Rectal smooth muscle tissue (tissue), 1 donor: Measurements from ENCODE around the gene COL27A1.

ENCODE experiments used
- H3K27ac ChIP-seq: one replicate; pipeline ENCODE4 v1.7.0; 2013; ENCODE audit warnings: low read depth, low read length, inconsistent platforms
- H3K27me3 ChIP-seq: one replicate; pipeline ENCODE4 v1.7.0; 2013; ENCODE audit warnings: low read length; ENCODE audit not compliant: control insufficient read depth, insufficient read depth
- H3K36me3 ChIP-seq: one replicate; pipeline ENCODE4 v1.7.0; 2013; ENCODE audit warnings: low read length; ENCODE audit not compliant: control insufficient read depth, insufficient read depth
- H3K4me1 ChIP-seq: one replicate; pipeline ENCODE4 v1.7.0; 2013; ENCODE audit warnings: low read length; ENCODE audit not compliant: control insufficient read depth, insufficient read depth
- H3K4me3 ChIP-seq: one replicate; pipeline ENCODE4 v1.7.0; 2013; ENCODE audit warnings: low read length
- H3K9ac ChIP-seq: one replicate; pipeline ENCODE4 v1.7.0; 2013; ENCODE audit warnings: low read length

COL27A1 gene

GRCh38 chr9:114117996-114118830 is 37.1 kb upstream of the COL27A1 start:
- no peak overlapping the region for H3K9ac ChIP-seq
- no peaks in the 10 kb centered on the region for H3K36me3 ChIP-seq
- H3K4me3 ChIP-seq, result no peak overlapping the region
- no peak overlapping the region for H3K27ac ChIP-seq
- peaks cover 9% of the 10 kb centered on the region for H3K27me3 ChIP-seq
- peaks cover 3% of the 10 kb centered on the region for H3K4me1 ChIP-seq

- H3K9ac ChIP-seq, result no peak overlapping the region
- no peaks in the 10 kb centered on the region for H3K36me3 ChIP-seq
- no peak overlapping the region for H3K4me3 ChIP-seq
- no peaks in the 10 kb centered on the region for H3K4me1 ChIP-seq
- no peak overlapping the region for H3K27ac ChIP-seq
- peaks cover 7% of the 10 kb centered on the region for H3K27me3 ChIP-seq
These were observed 35.8 kb upstream of the COL27A1 start for GRCh38 chr9:114119242-114120191.

- H3K9ac ChIP-seq, result no peak overlapping the region
- H3K4me1 ChIP-seq, result no peaks in the 10 kb centered on the region
- H3K4me3 ChIP-seq, result no peak overlapping the region
- peaks cover 7% of the 10 kb centered on the region for H3K27me3 ChIP-seq
- no peaks in the 10 kb centered on the region for H3K36me3 ChIP-seq
- no peak overlapping the region for H3K27ac ChIP-seq
These were observed 34.9 kb upstream of the COL27A1 start for GRCh38 chr9:114120192-114121014.

GRCh38 chr9:114121227-114122135 is 33.9 kb upstream of the COL27A1 start:
- Histone ChIP-seq H3K36me3 (no peaks in the 10 kb centered on the region), H3K4me1 (no peaks in the 10 kb centered on the region), H3K4me3 (no peak overlapping the region), H3K9ac (no peak overlapping the region), H3K27me3 (peaks cover 7% of the 10 kb centered on the region), H3K27ac (no peak overlapping the region)

- Histone ChIP-seq H3K9ac (no peak overlapping the region), H3K4me3 (no peak overlapping the region), H3K27me3 (peaks cover 7% of the 10 kb centered on the region), H3K4me1 (no peaks in the 10 kb centered on the region), H3K36me3 (no peaks in the 10 kb centered on the region), H3K27ac (no peak overlapping the region)
These were observed 33.0 kb upstream of the COL27A1 start for GRCh38 chr9:114122136-114123027.

- peaks cover 1% of the 10 kb centered on the region for H3K27me3 ChIP-seq
- H3K9ac ChIP-seq, result no peak overlapping the region
- no peaks in the 10 kb centered on the region for H3K36me3 ChIP-seq
- no peak overlapping the region for H3K4me3 ChIP-seq
- H3K4me1 ChIP-seq, result no peaks in the 10 kb centered on the region
- no peak overlapping the region for H3K27ac ChIP-seq
These were observed 32.0 kb upstream of the COL27A1 start for GRCh38 chr9:114123031-114123977.

- no peak overlapping the region for H3K27ac ChIP-seq
- no peaks in the 10 kb centered on the region for H3K27me3 ChIP-seq
- H3K36me3 ChIP-seq, result no peaks in the 10 kb centered on the region
- no peak overlapping the region for H3K9ac ChIP-seq
- H3K4me3 ChIP-seq, result no peak overlapping the region
- no peaks in the 10 kb centered on the region for H3K4me1 ChIP-seq
These were observed 31.2 kb upstream of the COL27A1 start for GRCh38 chr9:114124138-114124537.

GRCh38 chr9:114124666-114125475 is 30.5 kb upstream of the COL27A1 start:
- Histone ChIP-seq H3K4me1 (no peaks in the 10 kb centered on the region), H3K9ac (no peak overlapping the region), H3K4me3 (no peak overlapping the region), H3K27me3 (no peaks in the 10 kb centered on the region), H3K36me3 (no peaks in the 10 kb centered on the region), H3K27ac (no peak overlapping the region)

GRCh38 chr9:114125476-114126013 is 29.8 kb upstream of the COL27A1 start:
- Histone ChIP-seq H3K36me3 (no peaks in the 10 kb centered on the region), H3K4me3 (no peak overlapping the region), H3K27me3 (no peaks in the 10 kb centered on the region), H3K4me1 (no peaks in the 10 kb centered on the region), H3K9ac (no peak overlapping the region), H3K27ac (no peak overlapping the region)
